GM18505 (cell line): Measurements from ENCODE around the gene PPP2R2B.

Source experiments
- ATAC-seq: cut with Tn5 transposase; IDR thresholded peaks from one replicate; pipeline ENCODE4 v1.9.1; 2021; ENCODE audit not compliant: unreplicated experiment
- POLR2A ChIP-seq: IDR thresholded peaks from 4 replicates; pipeline ENCODE4 v1.6.1; 2011; ENCODE audit warnings: borderline replicate concordance; ENCODE audit not compliant: insufficient read depth, insufficient read length; ENCODE audit errors: extremely low read depth

The PPP2R2B gene

DNA sequence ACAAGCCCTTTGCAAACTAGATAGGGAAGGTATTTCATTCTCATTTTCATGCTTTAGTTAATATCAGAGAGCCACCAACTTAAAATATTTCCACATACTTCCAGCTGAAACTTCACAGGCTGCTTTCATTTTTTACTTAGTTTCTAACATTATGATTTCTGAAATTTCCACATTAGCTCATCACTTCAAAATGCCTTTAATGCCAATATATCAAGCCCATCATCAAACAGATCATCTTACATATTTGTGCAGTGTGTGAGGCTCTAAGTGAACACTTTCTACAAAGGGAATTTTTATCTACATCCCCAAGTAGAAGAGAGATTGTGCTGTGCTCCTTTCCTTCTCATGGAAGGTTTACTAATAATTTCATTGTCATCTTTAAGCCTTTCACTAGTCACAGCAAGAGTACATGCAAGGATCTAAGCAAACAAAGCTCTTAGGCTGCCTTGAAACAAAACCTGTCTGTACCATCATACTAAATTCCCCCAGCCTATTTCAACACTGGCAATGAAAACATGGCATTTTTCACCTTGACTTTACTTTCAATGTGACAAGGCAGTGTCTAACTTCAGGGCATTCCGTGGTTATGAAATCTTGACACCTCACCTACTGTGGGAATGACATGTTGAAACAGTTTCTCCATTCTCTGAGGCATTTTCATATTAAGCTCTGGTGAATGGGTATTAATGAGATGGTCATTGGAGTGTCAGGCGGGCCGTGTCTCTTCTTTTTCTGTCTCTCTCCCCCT, 45.4 kb downstream of the PPP2R2B start:
- TF ChIP-seq POLR2A: no peak
- ATAC-seq: no peak

DNA sequence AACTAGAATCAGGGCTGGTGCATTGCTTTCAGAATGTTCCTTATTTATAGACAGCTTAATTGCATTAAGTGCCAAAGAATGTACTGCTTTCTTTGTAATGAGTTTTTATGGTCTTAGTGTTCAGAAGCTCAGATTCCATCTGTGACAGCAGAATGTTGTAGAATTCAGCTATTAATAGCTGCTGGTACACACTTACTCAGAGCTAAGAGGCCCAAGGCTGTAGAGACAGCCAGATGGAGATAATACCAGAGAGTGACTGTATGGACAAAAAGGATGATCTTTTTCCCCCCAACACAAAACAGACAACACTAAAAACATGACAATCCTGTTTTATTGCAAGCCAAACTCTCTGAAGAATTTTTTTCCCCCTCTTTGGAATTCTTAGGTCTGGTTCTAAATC, 50.2 kb downstream of the PPP2R2B start:
- TF ChIP-seq POLR2A: no peak
- ATAC-seq: no peak

DNA sequence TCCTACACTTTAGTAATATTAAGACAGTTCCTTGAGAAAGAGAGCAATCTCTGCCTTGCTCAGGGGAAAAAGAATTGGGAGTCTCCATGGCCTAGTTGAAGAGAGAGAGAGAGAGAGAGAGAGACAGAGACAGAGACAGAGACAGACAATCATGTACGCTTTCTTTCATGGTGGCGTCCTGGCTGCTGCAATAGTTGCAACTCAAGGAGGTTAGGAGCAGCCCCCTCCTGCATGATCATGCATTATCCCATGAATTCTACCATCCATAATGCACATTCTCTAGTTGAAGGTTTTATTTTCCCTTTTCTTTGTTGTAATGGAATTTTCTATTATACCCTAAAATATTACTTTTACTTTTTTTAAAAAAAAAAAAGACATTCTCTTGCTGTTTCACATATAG, 50.7 kb downstream of the PPP2R2B start:
- no peak for TF ChIP-seq POLR2A

DNA sequence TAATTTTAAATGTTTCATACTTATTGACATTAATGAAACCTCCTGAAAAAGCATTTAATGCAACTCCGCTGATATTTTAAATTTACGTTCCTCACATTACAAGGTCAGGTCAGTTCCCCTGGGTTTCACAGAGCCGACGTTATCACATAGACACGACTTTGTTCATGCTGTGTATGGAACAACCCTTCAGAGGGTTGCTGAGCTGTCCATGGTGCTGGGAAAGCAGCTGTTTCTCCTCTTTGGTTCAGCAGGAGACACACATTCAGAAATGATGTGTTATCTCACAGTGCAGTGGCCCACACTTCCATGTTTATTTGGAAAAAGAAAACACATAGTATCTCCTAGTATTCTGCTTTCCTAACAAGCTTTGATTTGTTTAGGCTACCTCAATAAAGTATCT, 53.5 kb downstream of the PPP2R2B start:
- no peak for ATAC-seq
- TF ChIP-seq POLR2A: no peak

More for the DNA sequence above, 50.7 kb downstream of the PPP2R2B start:
- ATAC-seq: no peak

DNA sequence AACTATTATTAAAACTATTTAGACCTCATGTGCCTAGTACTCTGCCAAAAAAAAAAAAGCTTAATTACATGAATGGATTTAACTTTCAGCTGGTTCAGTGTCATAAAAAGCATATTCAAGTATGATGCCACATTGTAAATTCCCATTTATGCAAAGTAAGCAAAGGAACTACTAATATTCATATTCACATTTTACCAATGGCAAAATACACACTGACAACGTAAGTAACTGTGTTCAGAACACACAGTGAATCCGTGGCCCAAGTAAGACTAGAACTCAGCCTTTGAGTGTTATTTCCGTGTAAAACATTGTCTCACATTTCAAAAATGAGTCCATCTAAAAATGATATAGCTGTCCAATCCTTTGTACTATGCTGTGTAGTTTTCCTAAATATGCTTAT, 56.8 kb downstream of the PPP2R2B start:
- no peak for TF ChIP-seq POLR2A
- ATAC-seq: no peak

DNA sequence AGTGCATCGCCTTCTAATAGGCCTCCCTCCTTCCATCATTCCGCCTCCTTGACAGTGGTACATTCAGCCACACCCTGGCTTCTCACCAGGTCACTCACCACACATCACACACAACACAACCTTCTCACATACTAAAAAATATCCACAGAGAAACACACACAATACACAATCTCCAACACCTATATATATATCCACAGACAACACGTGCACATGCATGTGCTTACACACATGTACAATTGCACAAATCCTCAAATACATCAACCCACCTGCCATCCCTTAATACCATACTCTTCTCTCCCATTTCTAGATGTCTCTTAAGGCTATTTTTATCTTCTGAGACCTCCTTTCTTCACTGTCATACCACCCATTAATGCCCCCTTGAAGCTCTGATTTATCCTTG, 57.6 kb downstream of the PPP2R2B start:
- no peak for ATAC-seq
- no peak for TF ChIP-seq POLR2A

DNA sequence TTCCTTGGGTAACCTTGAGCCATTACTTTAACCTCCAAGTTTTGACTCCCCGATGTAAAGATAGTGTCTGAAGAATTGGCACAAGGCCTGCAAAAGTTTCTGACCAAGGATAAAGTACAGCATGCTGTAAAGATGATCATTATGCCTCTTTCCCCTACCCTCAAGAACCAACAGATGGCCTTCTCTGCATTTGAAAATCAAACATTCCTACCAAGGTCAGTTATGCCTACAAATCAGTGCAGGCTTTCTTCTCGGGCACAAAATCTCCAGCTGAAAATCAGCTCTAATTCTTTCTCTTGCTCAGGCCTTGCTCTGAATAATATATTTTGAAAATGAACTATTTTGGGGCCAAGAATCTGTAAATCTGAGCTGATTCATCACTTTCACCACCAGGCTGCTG, 59.7 kb downstream of the PPP2R2B start:
- ATAC-seq: no peak
- TF ChIP-seq POLR2A: no peak

DNA sequence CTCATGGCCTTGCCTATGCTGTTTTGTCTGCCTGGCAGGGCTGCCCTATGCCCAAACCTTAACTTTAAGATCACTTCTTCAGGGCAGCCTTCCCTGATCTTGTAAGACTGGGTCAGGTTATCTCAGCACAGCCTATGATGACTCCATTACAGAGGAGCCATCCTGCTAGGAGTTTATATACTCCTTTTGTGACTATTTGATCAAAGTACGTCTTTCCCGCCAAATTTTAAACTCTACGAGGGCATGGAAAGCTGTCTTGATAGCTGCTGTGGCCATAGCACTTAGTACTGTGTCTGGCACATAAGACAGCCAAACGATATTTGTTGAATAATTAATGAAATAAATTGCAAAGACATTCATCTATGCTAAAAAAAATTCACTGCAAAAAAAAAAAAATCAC, 60.6 kb downstream of the PPP2R2B start:
- TF ChIP-seq POLR2A: no peak
- no peak for ATAC-seq

DNA sequence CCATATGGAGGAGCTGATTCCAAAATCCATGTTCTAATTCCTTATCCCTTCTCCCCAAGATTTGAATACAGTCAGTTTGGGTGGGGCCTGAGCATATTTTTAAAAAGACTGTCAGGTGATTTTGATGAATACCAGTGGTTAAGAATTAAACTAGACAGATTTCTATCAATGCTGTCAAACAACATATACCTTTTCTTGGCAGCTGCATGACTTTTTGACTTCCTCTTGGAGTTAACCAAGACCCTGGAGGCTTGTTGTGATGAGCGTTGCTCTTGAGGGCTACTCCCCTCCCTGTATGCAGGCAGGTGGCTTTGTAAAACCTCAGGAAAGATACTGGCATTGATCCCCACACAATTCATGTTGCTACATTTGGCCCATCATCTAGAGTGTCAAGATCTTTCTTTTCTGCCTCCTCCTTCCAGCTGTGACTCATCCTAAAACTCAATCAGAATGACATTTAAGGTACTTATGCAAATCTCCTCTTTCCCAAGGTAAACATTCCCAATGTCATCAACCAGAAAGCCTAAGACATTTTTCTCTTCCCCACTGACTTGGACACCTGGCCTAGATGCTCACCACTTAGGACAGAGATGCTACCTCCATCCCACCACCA, 61.7 kb downstream of the PPP2R2B start:
- TF ChIP-seq POLR2A: no peak
- ATAC-seq: no peak

DNA sequence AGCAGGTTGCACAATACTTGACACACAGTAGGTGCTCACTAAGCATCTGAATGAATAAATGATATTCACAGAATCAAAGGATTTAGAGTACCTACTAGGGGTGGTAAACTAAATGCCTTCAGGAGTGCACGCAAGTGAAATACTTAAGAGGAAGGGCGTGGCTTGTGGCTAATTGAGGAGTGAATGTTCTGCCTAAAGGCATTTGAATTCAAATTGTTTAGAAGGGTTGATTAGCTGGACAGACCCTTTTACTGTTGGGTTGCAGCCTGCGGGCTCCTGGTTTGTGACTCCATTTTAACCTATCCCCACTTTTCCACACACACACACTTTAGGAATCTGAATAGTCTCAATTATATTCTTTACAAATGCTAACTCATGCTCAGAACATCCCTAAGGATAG, 63.1 kb downstream of the PPP2R2B start:
- TF ChIP-seq POLR2A: no peak
- no peak for ATAC-seq

DNA sequence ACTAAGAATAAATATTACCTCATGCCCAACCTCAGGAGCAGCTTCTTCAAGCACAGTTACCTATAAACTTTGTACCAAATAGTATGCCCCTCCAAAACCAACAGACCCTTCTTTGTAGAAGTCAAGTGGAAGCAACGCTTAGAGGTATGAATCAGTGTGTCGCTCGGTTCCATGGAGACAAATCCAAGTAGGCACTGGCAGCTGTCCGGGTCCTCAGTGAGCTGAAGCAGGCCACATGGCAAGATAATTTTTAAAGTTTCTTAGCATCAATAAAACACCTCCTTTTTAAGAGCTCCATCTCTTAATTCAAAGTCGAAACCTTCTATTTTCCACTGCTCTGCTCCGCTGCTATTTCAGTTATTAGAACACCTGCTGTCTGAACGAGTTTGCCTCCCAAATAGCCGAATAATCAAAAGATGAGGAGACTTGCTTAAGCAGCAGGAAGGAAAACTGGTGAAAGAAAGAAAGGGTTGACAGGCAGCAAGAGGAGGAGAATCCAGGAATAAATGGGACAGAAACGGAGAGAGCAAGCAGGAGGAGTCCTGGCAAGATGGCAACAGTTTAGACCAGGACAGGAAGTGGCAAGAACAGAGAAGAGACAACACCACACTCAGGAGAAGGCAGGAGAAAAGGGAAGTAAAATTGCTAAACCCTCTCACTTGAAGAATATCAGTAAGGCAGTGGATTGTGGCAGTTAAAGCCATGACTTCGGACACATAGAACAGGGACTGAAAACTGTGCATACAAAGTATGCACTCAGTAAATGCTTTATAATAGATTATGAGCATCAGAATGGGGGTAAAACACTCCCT, 65.0 kb downstream of the PPP2R2B start:
- no peak for ATAC-seq
- TF ChIP-seq POLR2A: no peak

DNA sequence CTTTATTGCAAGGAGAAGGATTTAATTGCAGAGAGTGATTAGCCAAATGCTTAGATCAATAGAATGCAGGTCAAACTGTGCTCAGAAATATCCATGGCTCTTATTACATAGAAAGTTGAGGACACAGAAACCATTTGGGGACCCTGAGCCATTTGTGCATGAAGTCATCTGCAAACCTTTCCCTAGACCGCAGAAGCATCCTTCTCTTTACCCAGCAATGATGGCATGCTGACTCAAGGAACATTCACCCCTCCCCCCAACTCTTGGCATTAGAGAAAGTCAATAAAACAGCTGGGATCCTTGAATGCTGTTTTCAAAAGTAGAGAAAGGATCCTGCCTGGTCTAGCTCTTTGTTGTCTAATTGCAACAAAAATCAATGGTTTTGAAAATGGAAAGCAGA, 73.5 kb downstream of the PPP2R2B start:
- no peak for ATAC-seq
- TF ChIP-seq POLR2A: no peak

DNA sequence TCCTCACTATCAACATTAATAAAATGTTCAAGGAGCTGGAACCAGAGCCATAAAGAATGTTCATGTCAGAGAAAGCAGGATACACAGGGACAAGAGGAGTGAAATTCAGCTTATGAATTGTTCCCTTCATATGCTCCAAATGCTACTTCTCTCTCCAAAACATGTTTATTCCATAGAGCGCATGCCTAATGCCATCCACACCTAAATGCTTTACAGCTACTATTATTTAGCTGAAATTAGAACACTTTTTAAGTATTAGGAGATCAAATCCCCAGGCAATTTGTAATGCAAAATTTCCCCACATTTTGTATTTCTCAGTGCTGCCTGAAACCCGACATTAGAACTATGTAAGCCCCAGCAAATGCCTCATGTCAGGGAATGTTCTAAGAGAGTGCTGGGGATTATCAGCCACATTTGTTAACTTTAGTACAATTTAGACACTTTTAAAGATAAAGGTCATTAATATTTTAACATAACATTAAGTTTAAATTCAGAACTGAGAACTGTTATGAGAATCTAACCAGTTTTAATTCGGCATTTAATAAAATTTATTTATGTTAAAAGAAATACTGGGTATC, 75.5 kb downstream of the PPP2R2B start:
- ATAC-seq: no peak
- TF ChIP-seq POLR2A: no peak
